ENCODE measurements around the gene TP53TG3C.
"Not testable (repeated sequence)": the region's sequence is repeated elsewhere in the genome, so short reads cannot be mapped to it uniquely, and the experiment has no call there.

Gene TP53TG3C, protein sequence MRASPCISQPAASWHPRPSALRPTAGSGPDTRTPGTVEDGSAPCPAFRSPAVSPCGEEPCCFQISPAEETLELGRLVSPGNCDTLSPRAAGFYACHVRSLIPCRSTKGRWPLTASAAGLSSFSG

DNA sequence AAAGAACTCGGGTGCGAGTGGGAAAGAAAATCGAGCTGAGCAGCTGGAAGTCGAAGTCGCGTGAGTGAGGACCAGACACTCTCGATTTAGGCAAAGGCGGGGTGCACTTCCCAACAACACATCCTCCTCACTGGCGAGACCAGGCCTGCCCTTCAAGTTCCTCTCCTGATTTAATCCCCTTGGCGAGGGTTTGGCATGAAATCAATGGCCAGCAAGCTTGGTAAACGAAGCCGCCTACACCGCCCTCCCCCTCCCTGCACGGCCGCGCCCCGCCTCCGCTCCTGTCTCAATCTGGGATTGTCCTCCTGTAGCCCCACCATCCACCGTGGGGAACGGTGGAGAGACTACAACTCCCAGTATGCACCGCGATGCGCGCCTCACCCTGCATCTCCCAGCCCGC, at the start of gene TP53TG3C:
TP53TG3C (plus strand) TSS at position 301 of the 400 bp plus-strand sequence; CDS start at position 369, 68 bp downstream.
- DNase-seq = not testable (repeated sequence)

Measured in NCI-H2227 treated with DMSO at 0.1 percent for 48 hours (cell line).